ENCODE data around the gene PCDH19.
A peak's percentile ranks its signal among the peaks of the same experiment; 100 is the strongest.
"Not testable (repeated sequence)": the region's sequence is repeated elsewhere in the genome, so short reads cannot be mapped to it uniquely, and the experiment has no call there.

PCDH19 gene

GRCh38 chrX:100409610-100410590, at the start of gene PCDH19:
Gene PCDH19, minus strand, starts transcription at chrX:100410273. Its CDS starts 1,676 bp downstream, at chrX:100408597.
- DNase-seq (ENCODE audit: low spot score), result peak; percentile 80

- no peak for DNase-seq (ENCODE audit: low spot score)
Observed at GRCh38 chrX:100449696-100450608, 39.9 kb upstream of the PCDH19 start.

GRCh38 chrX:100447655-100448397, 37.8 kb upstream of the PCDH19 start:
- peak; percentile 49 for DNase-seq (ENCODE audit: low spot score)

- no peak for DNase-seq (ENCODE audit: low spot score)
Observed at GRCh38 chrX:100445593-100445992, 35.5 kb upstream of the PCDH19 start.

GRCh38 chrX:100441321-100441720, 31.2 kb upstream of the PCDH19 start:
- DNase-seq (ENCODE audit: low spot score), result not testable (repeated sequence)

- no peak for DNase-seq (ENCODE audit: low spot score)
Observed at GRCh38 chrX:100440006-100440405, 29.9 kb upstream of the PCDH19 start.

- no peak for DNase-seq (ENCODE audit: low spot score)
Observed at GRCh38 chrX:100435726-100436125, 25.7 kb upstream of the PCDH19 start.

- peak; percentile 28 for DNase-seq (ENCODE audit: low spot score)
Observed at GRCh38 chrX:100424012-100424411, 13.9 kb upstream of the PCDH19 start.

- DNase-seq (ENCODE audit: low spot score), result no peak
Observed at GRCh38 chrX:100418556-100418955, 8.5 kb upstream of the PCDH19 start.

GRCh38 chrX:100417681-100418080, 7.6 kb upstream of the PCDH19 start:
- no peak for DNase-seq (ENCODE audit: low spot score)

- DNase-seq (ENCODE audit: low spot score), result peak; percentile 48
Observed at GRCh38 chrX:100413229-100413628, 3.2 kb upstream of the PCDH19 start.

GRCh38 chrX:100411802-100412715, 2.0 kb upstream of the PCDH19 start:
- DNase-seq (ENCODE audit: low spot score), result no peak

- DNase-seq (ENCODE audit: low spot score), result no peak
Observed at GRCh38 chrX:100410901-100411801, 1.1 kb upstream of the PCDH19 start.

GRCh38 chrX:100408713-100409609, 1.1 kb downstream of the PCDH19 start:
- DNase-seq (ENCODE audit: low spot score), result no peak

GRCh38 chrX:100407784-100408712, 2.0 kb downstream of the PCDH19 start:
- DNase-seq (ENCODE audit: low spot score), result no peak

GRCh38 chrX:100407147-100407783, 2.8 kb downstream of the PCDH19 start:
- DNase-seq (ENCODE audit: low spot score), result no peak

- DNase-seq (ENCODE audit: low spot score), result no peak
Observed at GRCh38 chrX:100405424-100405823, 4.6 kb downstream of the PCDH19 start.

Measured in HuH-7 (cell line).